ENCODE measurements around the gene TEX2.

- TF ChIP-seq CTCF (IDR thresholded peaks at IDR 0.05; ENCODE audit: low read length) (no peak), EZH2 (IDR thresholded peaks at IDR 0.05; ENCODE audit: borderline replicate concordance, low read length) (no peak)
These were observed 1.5 kb downstream of the TEX2 start for GRCh38 chr17:64261417-64262145.

Data from OCI-LY1 (cell line).